Glutamatergic neuron (in vitro differentiated cells): Measurements from ENCODE around the gene VWA7. TPM values are rescaled to one million over a fixed set of nuclear protein-coding genes. Genes with fewer than 3 reads are reported as not detected.

Experiments used
- DNase-seq: peaks from one replicate; pipeline ENCODE4 v3.0.0; 2022
- H3K27ac Mint-ChIP-seq: one replicate; pipeline ENCODE4 v1.8.0; 2020; ENCODE audit warnings: mild to moderate bottlenecking, mixed read lengths, inconsistent platforms; ENCODE audit not compliant: unreplicated experiment
- H3K27me3 Mint-ChIP-seq: one replicate; pipeline ENCODE4 v1.8.0; 2020; ENCODE audit warnings: mild to moderate bottlenecking, moderate library complexity, mixed read lengths, inconsistent platforms; ENCODE audit not compliant: unreplicated experiment
- H3K36me3 Mint-ChIP-seq: one replicate; pipeline ENCODE4 v1.8.0; 2020; ENCODE audit warnings: mild to moderate bottlenecking, mixed read lengths, inconsistent platforms; ENCODE audit not compliant: unreplicated experiment
- H3K4me1 Mint-ChIP-seq: one replicate; pipeline ENCODE4 v1.8.0; 2020; ENCODE audit warnings: mild to moderate bottlenecking, low read depth, mixed read lengths, inconsistent platforms; ENCODE audit not compliant: unreplicated experiment
- H3K4me3 Mint-ChIP-seq: one replicate; pipeline ENCODE4 v1.8.0; 2020; ENCODE audit warnings: mild to moderate bottlenecking, mixed read lengths, inconsistent platforms; ENCODE audit not compliant: unreplicated experiment
- H3K9me3 Mint-ChIP-seq: one replicate; pipeline ENCODE4 v1.8.0; 2020; ENCODE audit warnings: mild to moderate bottlenecking, moderate library complexity, mixed read lengths, inconsistent platforms; ENCODE audit not compliant: unreplicated experiment
- total RNA-seq: library from RNA; stranded (reverse); fragmentation: NEBNext Ultra II Directional; extraction: Animal tissue kit (Norgen Biotek cat#: 25700); gene quantifications from one replicate; pipeline ENCODE4 v1.2.1, GENCODE V29; 2021; ENCODE audit not compliant: unreplicated experiment
- TF ChIP-seq, protein P1 (sequence below): fragments of 200-600 bp; sonication (generic); IDR thresholded peaks from one replicate; pipeline ENCODE4 v1.5.0; 2021; ENCODE audit not compliant: partially characterized antibody, unreplicated experiment

VWA7 gene
- total RNA-seq, 1 donor from 2014 or later = 3.2 TPM

- Mint-ChIP-seq H3K4me1 (no peaks in the 10 kb centered on the region), H3K4me3 (no peak overlapping the region), H3K27ac (no peak overlapping the region), H3K27me3 (no peaks in the 10 kb centered on the region), H3K36me3 (no peaks in the 10 kb centered on the region), H3K9me3 (peaks cover 2% of the 10 kb centered on the region)
- DNase-seq = no peak
- TF ChIP-seq, protein P1, sequence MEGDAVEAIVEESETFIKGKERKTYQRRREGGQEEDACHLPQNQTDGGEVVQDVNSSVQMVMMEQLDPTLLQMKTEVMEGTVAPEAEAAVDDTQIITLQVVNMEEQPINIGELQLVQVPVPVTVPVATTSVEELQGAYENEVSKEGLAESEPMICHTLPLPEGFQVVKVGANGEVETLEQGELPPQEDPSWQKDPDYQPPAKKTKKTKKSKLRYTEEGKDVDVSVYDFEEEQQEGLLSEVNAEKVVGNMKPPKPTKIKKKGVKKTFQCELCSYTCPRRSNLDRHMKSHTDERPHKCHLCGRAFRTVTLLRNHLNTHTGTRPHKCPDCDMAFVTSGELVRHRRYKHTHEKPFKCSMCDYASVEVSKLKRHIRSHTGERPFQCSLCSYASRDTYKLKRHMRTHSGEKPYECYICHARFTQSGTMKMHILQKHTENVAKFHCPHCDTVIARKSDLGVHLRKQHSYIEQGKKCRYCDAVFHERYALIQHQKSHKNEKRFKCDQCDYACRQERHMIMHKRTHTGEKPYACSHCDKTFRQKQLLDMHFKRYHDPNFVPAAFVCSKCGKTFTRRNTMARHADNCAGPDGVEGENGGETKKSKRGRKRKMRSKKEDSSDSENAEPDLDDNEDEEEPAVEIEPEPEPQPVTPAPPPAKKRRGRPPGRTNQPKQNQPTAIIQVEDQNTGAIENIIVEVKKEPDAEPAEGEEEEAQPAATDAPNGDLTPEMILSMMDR = no peak
Observed at GRCh38 chr6:31778999-31779885, 2.1 kb upstream of the VWA7 start.

DNA sequence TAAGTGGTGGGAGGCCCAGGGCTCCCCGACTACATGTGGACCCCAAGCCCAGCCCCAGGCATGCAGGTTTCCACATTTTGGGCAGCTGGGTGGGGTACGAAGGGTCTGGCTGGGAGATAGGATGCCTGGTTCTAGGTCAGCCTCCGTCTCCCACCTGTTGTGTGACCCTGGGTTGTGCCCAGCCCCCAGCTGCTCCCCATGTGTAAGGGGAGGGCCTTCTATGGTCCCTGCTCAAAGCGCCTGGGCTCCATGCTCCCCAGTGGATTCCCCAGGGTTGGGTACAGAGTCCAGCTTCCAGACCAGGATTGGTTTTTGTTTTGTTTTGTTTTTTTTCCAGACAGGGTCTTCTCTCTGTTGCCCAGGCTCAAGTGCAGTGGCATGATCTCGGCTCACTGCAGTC is 1.1 kb upstream of the VWA7 start:
- Mint-ChIP-seq H3K4me1 (no peaks in the 10 kb centered on the region), H3K9me3 (peaks cover 2% of the 10 kb centered on the region), H3K4me3 (no peak overlapping the region), H3K36me3 (no peaks in the 10 kb centered on the region), H3K27ac (no peak overlapping the region), H3K27me3 (no peaks in the 10 kb centered on the region)
- no peak for DNase-seq
- TF ChIP-seq, protein P1 = no peak

DNA sequence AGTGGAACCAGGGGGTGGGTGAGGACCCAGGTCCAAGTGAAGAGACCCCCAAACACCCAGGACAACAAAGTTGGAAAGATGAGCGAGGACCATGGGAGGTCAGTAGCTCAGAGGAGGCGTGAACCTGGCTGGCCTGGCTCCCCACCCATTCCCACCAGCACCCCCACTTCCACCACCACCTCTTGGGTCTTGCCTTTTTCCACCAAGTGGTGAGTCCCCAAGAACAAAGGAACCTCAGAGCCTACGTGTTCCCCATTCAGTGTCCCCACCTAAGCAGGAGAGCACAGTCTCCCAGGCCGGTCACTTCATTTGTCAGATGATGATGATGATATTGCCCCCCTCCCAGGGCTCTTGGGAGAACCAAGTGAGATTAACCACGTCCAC is 531 bp upstream of the VWA7 start:
- no peak overlapping the region for H3K4me3 Mint-ChIP-seq
- no peaks in the 10 kb centered on the region for H3K4me1 Mint-ChIP-seq
- TF ChIP-seq, protein P1 = no peak
- H3K27me3 Mint-ChIP-seq = no peaks in the 10 kb centered on the region
- H3K27ac Mint-ChIP-seq = no peak overlapping the region
- H3K9me3 Mint-ChIP-seq = peaks cover 2% of the 10 kb centered on the region
- no peaks in the 10 kb centered on the region for H3K36me3 Mint-ChIP-seq
- DNase-seq = no peak

DNA sequence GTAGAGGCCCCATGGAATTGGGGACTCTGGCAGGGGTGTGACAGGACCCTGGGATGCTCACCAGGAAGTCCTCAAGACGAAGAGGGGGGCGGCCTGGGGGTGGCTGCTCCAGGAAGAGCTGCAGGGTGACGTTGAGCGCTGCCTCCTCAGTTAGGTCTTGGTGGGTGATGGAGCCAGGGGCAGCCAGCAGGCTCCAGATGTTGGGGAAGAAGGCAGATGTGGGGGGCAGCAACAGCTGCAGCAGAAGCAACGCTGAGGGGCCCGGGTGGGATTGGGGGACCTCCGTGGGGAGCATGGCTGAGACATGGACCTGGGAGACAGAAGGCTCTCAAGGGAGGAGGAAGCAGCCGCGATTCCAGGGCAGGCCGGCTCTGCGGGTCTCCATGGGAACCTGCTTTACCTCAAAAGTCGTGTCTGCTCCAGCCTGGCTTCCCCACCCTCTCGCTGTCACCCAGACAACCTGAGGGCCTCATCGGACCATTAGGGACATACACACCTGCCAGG is 591 bp downstream of the VWA7 start:
- Mint-ChIP-seq H3K36me3 (no peaks in the 10 kb centered on the region), H3K4me3 (no peak overlapping the region)

More for the DNA sequence above, 591 bp downstream of the VWA7 start:
- no peak for DNase-seq
- TF ChIP-seq, protein P1 = no peak
- Mint-ChIP-seq H3K9me3 (peaks cover 1% of the 10 kb centered on the region), H3K27me3 (no peaks in the 10 kb centered on the region), H3K27ac (no peak overlapping the region), H3K4me1 (no peaks in the 10 kb centered on the region)
